Psoas muscle (tissue), 8 donors: ENCODE results near the gene PCDHB5. TPM values are rescaled to one million over a fixed set of nuclear protein-coding genes. Genes with fewer than 3 reads are reported as not detected.
"Not testable (repeated sequence)": the region's sequence is repeated elsewhere in the genome, so short reads cannot be mapped to it uniquely, and the experiment has no call there.

Experiments used
- ATAC-seq, 4 donors: fragments of 200-7000 bp; cut with Tn5 transposase; one replicate each; pipeline ENCODE4 v1.9.1; 2020; ENCODE audit warnings: moderate library complexity in 3 of 4, mild to moderate bottlenecking in 2 of 4
- DNase-seq, 2 donors: peaks; one replicate each; pipeline ENCODE4 v3.0.0-alpha.2; 2020
- H3K27ac ChIP-seq: fragments of 200-600 bp; one replicate; pipeline ENCODE4 v1.8.0; 2022
- H3K27me3 ChIP-seq, 3 donors: fragments of 200-600 bp in 1 of 3; one replicate each; pipeline versions ENCODE4 v1.6.1 to v1.8.0; 2013 to 2022; ENCODE audit warnings: low read length in 2 of 3, mild to moderate bottlenecking in 2 of 3, moderate library complexity in 1 of 3; ENCODE audit not compliant: insufficient read depth in 3 of 3
- H3K36me3 ChIP-seq, 2 donors: fragments of 200-600 bp in 1 of 2; one replicate each; pipeline versions ENCODE4 v1.6.1 to v1.8.0; 2013 to 2022; ENCODE audit warnings: low read depth in 1 of 2, mild to moderate bottlenecking in 1 of 2, moderate library complexity in 1 of 2; ENCODE audit not compliant: insufficient read depth in 1 of 2
- H3K4me1 ChIP-seq: fragments of 200-600 bp; one replicate; pipeline ENCODE4 v1.8.0; 2022
- H3K4me3 ChIP-seq: fragments of 200-600 bp; one replicate; pipeline ENCODE4 v1.8.0; 2022; ENCODE audit warnings: mild to moderate bottlenecking
- H3K9me3 ChIP-seq: fragments of 200-600 bp; one replicate; pipeline ENCODE4 v1.8.0; 2022
- WGBS, 3 donors: extraction: QIAGEN DNeasy Blood & Tissue Kit; methylation state at CpG; one replicate each; pipeline versions ENCODE4 v1.1.6 to v1.1.7; 2013; 5-methylcytosine and 5-hydroxymethylcytosine counted together
- intact Hi-C, 2 donors: fragments of 100-400 bp; cut with DNase I; formaldehyde crosslinking; loops; one replicate each; pipeline versions ENCODE4 v1.11.0 to v1.14.2; 2022
- polyA plus RNA-seq, 3 donors: library from polyadenylated mRNA; stranded (reverse); fragments of 200-250 nt; gene quantifications; one replicate each; pipeline ENCODE4 v1.2.3, GENCODE V29; 2013
- total RNA-seq, 4 donors: library from RNA; stranded (reverse); fragmentation: NEBNext Ultra II Directional in 2 of 4; extraction: Animal tissue kit (Norgen Biotek cat#: 25700) in 2 of 4; gene quantifications; one replicate each; pipeline versions ENCODE4 v1.2.1 to v1.2.4, GENCODE V29; 2021 to 2023
- TF ChIP-seq, protein P1 (sequence below): fragments of 200-600 bp; IDR thresholded peaks from one replicate; pipeline ENCODE4 v1.8.0; 2022; ENCODE audit warnings: antibody characterized with exemption
- donor health status: healthy with polysubstance abuse.
- donor health status: DM: no; HTN: no; CAD: no; lungs with moderate emphysema.
- donor health status: Bipolar disorder and iron deficiency.
- donor health status: healthy.
- donor health status: DM: yes; HTN: yes; CAD: no.
- donor health status: DM: no; HTN: no; CAD: no.
- donor health status: DM: no; HTN: no; CAD: no.
- donor health status: DM: yes; HTN: yes; CAD: no.

PCDHB5 gene
- total and polyA plus RNA-seq, 7 donors: 0.17 to 0.99 (median 0.42) TPM

- DNase-seq (no peak), ATAC-seq (no peak)
- Histone ChIP-seq H3K9me3 (peaks cover 24% of the 10 kb centered on the region), H3K27ac (no peak overlapping the region), H3K27me3 (no peaks in the 10 kb centered on the region), H3K4me1 (no peaks in the 10 kb centered on the region), H3K4me3 (peak overlapping the region; percentile 63), H3K36me3 (no peaks in the 10 kb centered on the region)
- 40 to 46% (median 43%) methylated on average over 19 of the region's 19 CpGs for WGBS, 3 donors
- intact Hi-C loops: no loop called here
- TF ChIP-seq, protein P1, sequence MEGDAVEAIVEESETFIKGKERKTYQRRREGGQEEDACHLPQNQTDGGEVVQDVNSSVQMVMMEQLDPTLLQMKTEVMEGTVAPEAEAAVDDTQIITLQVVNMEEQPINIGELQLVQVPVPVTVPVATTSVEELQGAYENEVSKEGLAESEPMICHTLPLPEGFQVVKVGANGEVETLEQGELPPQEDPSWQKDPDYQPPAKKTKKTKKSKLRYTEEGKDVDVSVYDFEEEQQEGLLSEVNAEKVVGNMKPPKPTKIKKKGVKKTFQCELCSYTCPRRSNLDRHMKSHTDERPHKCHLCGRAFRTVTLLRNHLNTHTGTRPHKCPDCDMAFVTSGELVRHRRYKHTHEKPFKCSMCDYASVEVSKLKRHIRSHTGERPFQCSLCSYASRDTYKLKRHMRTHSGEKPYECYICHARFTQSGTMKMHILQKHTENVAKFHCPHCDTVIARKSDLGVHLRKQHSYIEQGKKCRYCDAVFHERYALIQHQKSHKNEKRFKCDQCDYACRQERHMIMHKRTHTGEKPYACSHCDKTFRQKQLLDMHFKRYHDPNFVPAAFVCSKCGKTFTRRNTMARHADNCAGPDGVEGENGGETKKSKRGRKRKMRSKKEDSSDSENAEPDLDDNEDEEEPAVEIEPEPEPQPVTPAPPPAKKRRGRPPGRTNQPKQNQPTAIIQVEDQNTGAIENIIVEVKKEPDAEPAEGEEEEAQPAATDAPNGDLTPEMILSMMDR: no peak
Observed at GRCh38 chr5:141135718-141136266, 786 bp downstream of the PCDHB5 start.

GRCh38 chr5:141137346-141137745 is 2.3 kb downstream of the PCDHB5 start:
- ATAC-seq, H3K27me3 ChIP-seq, DNase-seq, intact Hi-C loops, H3K27ac ChIP-seq, H3K4me3 ChIP-seq, H3K36me3 ChIP-seq, H3K4me1 ChIP-seq: not testable (repeated sequence)
- WGBS, 3 donors: 37 to 55% (median 49%) methylated on average over 25 to 34 of the region's 34 CpGs
- peaks cover 24% of the 10 kb centered on the region for H3K9me3 ChIP-seq

- DNase-seq (no peak), ATAC-seq (no peak)
- Histone ChIP-seq H3K27ac (no peak within 1 kb of the TSS), H3K4me1 (no peaks in the 10 kb centered on the region), H3K4me3 (peak within 1 kb of the TSS; percentile 27), H3K27me3 (peaks cover 0 to 7% (median 5%) of the 10 kb centered on the region in 3 donors), H3K36me3 (no peaks in the 10 kb centered on the region), H3K9me3 (peaks cover 3% of the 10 kb centered on the region)
- TF ChIP-seq, protein P1: no peak
- intact Hi-C loops: no loop called here
- 9 to 13% (median 12%) methylated on average over 18 of the region's 18 CpGs for WGBS, 3 donors
Observed at GRCh38 chr5:141149812-141150211, 14.8 kb downstream of the PCDHB5 start, which contains the start of gene PCDHB6. PCDHB6 (plus strand) TSS chr5:141150057; CDS start chr5:141150258, 201 bp downstream.

DNA sequence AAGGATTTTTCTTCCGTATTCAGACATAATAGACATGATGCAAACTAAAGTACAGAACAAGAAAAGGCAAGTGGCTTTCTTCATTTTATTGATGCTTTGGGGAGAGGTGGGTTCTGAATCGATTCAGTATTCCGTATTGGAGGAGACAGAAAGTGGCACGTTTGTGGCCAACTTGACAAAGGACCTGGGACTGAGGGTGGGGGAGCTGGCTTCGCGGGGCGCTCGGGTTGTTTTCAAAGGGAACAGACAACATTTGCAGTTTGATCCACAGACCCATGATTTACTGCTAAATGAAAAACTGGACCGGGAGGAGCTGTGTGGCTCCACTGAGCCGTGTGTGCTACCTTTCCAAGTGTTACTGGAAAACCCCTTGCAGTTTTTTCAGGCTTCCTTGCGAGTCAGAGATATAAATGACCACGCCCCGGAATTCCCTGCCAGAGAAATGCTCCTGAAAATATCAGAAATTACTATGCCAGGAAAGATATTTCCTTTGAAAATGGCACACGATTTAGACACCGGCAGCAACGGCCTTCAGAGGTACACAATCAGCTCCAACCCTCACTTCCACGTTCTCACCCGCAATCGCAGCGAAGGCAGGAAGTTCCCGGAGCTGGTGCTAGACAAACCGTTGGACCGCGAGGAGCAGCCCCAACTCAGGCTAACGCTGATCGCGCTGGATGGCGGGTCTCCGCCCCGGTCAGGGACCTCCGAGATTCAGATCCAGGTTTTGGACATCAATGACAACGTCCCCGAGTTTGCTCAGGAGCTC is 15.4 kb downstream of the PCDHB5 start:
- intact Hi-C loops: no loop called here
- WGBS, 3 donors: 31 to 40% (median 37%) methylated on average over 33 of the region's 33 CpGs
- Histone ChIP-seq H3K36me3 (no peaks in the 10 kb centered on the region), H3K27me3 (peaks cover 0 to 11% (median 7%) of the 10 kb centered on the region in 3 donors), H3K27ac (no peak overlapping the region), H3K4me3 (peak overlapping the region; percentile 27), H3K9me3 (peaks cover 5% of the 10 kb centered on the region), H3K4me1 (no peaks in the 10 kb centered on the region)
- DNase-seq (no peak), ATAC-seq (no peak)
- TF ChIP-seq, protein P1: no peak

DNA sequence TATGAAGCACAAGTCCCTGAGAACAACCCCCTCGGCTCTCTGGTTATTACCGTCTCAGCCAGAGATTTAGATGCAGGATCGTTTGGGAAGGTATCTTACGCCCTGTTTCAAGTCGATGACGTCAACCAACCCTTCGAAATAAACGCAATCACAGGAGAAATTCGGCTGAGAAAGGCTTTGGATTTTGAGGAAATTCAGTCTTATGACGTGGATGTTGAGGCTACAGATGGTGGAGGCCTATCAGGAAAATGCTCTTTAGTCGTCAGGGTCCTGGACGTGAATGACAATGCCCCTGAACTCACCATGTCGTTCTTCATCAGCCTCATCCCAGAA is 16.0 kb downstream of the PCDHB5 start:
- no peak for ATAC-seq
- H3K36me3 ChIP-seq: no peaks in the 10 kb centered on the region
- DNase-seq: no peak
- no peak overlapping the region for H3K4me3 ChIP-seq
- peaks cover 8% of the 10 kb centered on the region for H3K9me3 ChIP-seq
- H3K27ac ChIP-seq: no peak overlapping the region
- peaks cover 0 to 13% (median 9%) of the 10 kb centered on the region in 3 donors for H3K27me3 ChIP-seq
- intact Hi-C loops: no loop called here
- WGBS, 3 donors: 32 to 37% (median 37%) methylated on average over 13 of the region's 13 CpGs
- TF ChIP-seq, protein P1: no peak
- no peaks in the 10 kb centered on the region for H3K4me1 ChIP-seq

DNA sequence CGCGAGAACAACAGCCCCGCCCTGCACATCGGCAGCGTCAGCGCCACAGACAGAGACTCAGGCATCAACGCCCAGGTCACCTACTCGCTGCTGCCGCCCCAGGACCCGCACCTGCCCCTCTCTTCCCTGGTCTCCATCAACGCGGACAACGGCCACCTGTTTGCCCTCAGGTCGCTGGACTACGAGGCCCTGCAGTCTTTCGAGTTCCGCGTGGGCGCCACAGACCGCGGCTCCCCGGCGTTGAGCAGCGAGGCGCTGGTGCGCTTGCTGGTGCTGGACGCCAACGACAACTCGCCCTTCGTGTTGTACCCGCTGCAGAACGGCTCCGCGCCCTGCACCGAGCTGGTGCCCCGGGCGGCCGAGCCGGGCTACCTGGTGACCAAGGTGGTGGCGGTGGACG is 16.6 kb downstream of the PCDHB5 start:
- DNase-seq, ATAC-seq, H3K4me3 ChIP-seq, intact Hi-C loops, H3K4me1 ChIP-seq, H3K36me3 ChIP-seq, H3K9me3 ChIP-seq, H3K27ac ChIP-seq: not testable (repeated sequence)
- 31 to 38% (median 38%) methylated on average over 32 to 39 of the region's 41 CpGs for WGBS, 3 donors
- H3K27me3 ChIP-seq: peaks cover 0 to 16% (median 13%) of the 10 kb centered on the region in 3 donors

- intact Hi-C loops, H3K27ac ChIP-seq, DNase-seq, H3K4me1 ChIP-seq, ATAC-seq, H3K9me3 ChIP-seq, H3K36me3 ChIP-seq, H3K4me3 ChIP-seq: not testable (repeated sequence)
- H3K27me3 ChIP-seq: peaks cover 0 to 21% (median 13%) of the 10 kb centered on the region in 3 donors
- WGBS, 3 donors: 23 to 32% (median 24%) methylated on average over 27 to 36 of the region's 36 CpGs
Observed at GRCh38 chr5:141152096-141152495, 17.1 kb downstream of the PCDHB5 start.
